HG02610 (cell line): ENCODE data around the gene ASB2.

Source experiments
- ATAC-seq: cut with Tn5 transposase; IDR thresholded peaks from one replicate; pipeline ENCODE4 v1.9.1; 2021; ENCODE audit warnings: mild to moderate bottlenecking, moderate library complexity; ENCODE audit not compliant: unreplicated experiment

Gene ASB2

DNA sequence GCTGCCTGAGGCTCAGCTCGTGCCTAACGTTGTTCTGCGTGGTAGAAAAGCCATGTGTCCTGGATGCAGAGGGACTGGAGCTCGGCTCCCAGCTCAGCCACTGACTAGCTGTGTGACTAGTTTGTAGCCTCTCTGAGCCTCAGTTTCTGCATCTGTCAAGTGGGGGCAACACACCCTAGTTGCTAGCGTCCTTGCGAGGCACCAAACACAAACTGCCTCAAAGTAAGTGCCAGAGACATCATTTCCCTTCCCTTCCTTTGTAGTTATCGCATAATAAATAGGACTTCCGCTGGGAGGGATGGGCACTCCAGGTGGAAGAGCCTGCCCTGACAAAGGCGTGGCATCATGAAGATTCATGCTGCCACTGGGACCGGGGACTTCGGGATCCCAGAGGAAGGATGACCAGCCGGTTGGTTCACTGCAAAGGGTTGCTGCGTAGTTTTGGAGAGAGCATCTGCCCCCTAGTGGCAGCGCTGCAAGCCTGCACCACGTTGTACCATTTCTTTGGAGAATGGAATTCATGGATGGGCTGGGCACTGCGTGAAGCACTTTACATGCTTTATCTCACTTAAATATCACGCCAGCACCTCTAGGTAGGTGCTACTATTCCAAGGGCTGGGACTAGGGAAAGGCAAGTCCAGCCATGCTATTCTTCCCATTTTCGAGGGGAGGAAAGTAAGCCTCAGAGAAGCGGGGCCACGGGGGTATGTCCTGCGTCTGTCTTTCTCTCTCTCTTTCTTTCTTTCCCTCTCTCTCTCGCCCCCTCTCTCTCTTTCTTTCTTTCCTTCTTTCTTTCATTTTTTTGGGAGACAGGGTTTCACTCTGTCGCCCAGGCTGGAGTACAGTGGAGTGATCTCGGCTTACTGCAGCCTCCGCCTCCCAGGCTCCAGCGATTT lies 25.4 kb upstream of the ASB2 start:
- ATAC-seq, result peak; percentile 39

DNA sequence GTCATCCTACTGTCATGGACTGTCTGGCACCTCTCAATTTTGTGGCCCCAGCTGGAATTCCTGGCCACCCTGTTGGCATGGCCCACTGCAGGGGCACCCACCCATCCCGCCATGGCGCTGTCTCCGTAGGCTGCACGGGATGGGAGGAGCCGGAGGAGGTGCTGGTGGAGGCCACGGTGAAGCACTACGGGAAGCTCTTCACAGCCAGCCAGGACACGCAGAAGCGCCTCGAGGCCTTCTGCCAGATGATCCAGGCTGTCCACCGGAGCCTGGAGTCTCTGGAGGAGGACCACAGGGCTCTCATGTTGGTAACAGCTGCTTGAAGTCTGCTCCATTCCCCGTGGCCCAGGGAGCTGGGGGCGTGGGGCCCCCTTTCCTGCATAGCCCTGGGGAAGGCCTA lies 24.6 kb upstream of the ASB2 start:
- ATAC-seq, result no peak

DNA sequence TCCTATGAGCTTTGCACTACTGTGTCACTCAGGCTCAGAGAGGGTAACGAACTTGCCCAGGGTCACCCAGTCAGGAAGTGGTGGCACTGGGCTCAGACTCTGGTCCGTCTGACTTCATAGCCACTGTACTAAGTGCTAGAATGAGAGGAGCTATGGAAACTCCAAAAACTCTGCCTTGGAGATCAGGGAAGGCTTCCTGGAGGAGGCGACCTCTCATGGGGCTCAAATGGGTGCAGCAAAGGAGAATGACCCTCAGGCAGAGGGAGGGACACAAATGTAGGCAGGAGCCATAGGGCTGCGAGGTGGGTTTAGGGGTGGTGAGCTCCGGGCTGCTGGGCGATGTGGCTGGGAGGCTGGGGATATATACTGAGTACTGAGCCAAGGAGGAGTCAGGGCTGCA lies 23.9 kb upstream of the ASB2 start:
- no peak for ATAC-seq

DNA sequence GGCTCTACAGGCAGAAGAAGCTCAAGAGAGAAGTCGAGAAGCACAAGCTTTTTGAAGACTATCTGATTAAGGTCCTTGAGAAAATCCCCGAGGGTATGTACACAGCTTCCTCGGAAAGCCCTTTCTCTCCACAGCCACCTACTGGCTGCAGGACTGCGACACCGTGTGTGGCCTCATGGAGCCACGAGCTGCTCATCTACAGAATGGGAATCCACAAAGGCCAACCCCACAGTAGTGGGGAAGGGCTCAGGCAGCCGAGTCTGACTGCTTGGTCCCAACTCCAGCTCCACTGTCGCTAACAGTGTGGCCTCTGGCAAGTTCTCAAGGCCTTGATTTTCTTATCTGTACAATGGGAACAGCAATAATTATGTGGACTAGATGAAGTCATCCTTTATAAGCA lies 23.2 kb upstream of the ASB2 start:
- no peak for ATAC-seq

DNA sequence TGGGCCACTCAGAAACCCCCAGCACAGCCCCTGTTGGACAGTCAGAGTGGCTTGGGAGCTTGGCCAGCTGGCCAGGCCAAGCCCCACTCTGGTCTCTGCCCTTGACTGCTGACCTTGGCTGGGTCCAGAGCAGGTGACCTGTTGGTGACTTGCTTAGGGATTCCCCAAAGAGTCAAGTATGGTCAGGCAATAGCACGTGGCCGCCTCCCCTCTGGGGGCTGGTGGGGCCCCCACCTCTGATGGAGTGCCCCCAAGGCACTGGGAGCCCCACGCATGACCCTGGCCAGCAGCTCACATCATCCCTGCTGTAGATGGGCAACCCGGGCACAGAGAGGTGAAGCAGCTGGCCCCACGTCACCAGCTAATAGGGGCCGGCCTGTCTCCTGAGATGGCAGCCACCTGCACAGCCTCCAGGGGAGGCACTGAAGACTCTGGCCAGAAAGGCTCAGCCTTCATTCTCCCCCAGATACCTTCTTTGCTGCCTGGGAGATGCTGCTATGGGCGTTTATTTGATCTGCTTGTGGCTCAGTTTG lies 22.6 kb upstream of the ASB2 start:
- ATAC-seq, result no peak

GRCh38 chr14:93997916-93998870 lies 21.8 kb upstream of the ASB2 start:
- ATAC-seq, result no peak

GRCh38 chr14:93997082-93997481 lies 20.7 kb upstream of the ASB2 start, which contains the start of gene CCDC197:
TSS of gene CCDC197 (plus strand) at chr14:93997301. CDS start at chr14:93998132, 831 bp downstream.
- no peak for ATAC-seq

DNA sequence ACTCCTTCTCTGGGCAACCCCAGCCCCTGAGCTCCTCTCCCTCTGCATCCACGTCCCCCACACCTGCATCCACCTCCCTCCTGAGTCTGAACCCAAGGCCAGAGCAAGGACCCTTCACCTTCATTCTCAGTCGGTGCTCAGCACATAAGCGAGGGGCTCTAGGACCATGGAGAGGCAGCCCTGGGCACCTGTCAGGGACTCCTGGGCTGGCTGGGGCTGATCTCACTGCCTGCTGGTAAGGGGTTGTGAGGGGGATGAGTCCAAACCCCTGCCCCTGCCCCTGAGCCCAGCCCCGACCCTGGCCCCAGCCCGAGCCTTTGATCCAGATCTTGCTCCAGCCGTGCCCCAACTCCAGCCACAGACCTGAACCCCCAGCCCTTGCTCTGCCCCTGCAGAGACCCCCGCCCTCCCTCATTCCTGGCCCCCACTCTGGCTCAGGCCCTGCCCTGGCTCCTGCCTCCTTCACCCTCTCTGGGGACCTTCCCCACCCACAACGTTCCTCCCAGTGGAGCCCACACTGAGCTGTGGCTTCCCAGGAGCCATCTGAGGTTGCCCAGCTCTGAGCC lies 19.8 kb upstream of the ASB2 start:
- no peak for ATAC-seq

- no peak for ATAC-seq
Measured at GRCh38 chr14:93994919-93995682, 18.7 kb upstream of the ASB2 start.

GRCh38 chr14:93993382-93993781 lies 17.0 kb upstream of the ASB2 start:
- ATAC-seq, result no peak

DNA sequence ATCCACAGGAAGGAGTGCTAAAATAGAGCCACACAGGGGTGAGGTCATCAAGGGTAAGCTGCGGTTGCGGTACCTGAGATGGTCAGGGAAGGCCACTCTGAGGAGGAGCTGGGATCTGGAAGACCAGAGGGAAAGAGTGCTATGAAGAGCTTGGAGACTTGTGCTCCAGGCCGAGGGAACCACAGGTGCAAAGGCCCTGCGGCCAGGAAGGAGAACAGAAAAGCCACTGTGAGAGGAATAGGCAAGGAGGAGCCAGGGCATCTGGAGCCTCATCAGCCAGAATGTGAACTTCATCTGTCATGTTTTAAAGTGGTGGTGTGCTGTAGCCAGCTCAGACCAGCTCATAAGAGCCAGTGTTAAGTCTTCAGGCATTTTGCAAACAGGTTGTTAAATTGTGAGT lies 15.3 kb upstream of the ASB2 start:
- ATAC-seq, result no peak

DNA sequence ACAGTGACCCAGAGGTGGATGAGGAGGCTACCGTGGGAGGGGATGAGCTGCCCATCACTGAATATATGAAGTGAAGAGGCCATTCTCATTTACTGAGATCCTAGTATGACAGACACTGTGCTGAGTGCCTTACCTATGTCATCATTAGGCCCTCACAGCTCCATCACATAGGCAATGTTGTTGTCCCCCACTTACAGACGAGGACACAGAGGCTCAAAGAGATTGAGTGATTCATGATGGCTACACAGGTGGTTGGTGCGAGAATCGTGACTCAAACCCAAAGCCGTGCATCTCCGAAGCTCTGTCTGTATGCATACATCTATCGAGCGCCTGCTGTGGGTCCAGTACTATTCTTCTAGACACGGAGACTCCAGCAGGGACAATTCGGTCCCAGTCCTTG lies 14.8 kb upstream of the ASB2 start:
- ATAC-seq, result no peak

DNA sequence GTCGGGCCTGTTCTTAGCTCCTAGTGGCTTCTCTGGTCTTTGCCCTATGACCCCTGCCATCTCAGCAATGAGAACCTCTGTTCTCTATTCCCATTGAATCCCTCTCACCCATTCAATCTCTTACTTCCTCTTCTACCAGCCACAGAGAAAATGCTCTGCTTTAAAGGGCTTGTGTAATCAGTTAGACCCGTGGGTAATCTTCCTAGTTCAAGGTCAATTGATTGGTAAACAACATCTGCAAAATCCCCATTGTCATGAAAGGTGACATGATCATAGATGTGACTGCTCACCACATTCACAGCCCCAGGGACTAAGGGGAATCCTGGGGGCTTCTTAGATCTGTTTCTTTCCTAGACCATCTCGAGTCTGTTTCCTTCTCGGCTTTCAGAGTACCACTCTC lies 13.6 kb upstream of the ASB2 start:
- ATAC-seq, result peak; percentile 64

- ATAC-seq, result no peak
Measured at GRCh38 chr14:93987815-93988476, 11.6 kb upstream of the ASB2 start.

GRCh38 chr14:93987376-93987775 lies 11.0 kb upstream of the ASB2 start:
- no peak for ATAC-seq

DNA sequence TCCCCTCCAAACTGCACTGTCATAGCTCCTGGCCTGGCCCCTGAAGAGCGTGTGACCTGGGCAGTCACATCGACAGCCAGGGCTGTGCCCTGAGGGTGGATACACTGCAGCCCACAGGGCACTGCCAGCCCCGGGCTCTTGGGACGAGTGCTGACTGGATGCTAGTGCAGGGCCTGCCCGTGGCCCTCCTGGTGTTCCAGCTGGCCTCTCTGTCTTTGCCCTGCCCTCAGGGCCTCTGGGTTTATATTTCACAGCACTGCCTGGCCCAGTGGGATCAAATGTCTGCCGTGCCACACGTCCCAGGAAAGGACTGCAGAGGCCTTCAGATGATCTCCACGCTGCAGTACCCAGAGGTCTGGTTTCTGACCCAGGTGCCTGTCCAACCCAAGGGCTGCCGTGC lies 10.6 kb upstream of the ASB2 start:
- no peak for ATAC-seq

- ATAC-seq, result no peak
Measured at GRCh38 chr14:93984987-93985410, 8.6 kb upstream of the ASB2 start.

GRCh38 chr14:93984070-93984469 lies 7.7 kb upstream of the ASB2 start:
- no peak for ATAC-seq

- ATAC-seq, result no peak
Measured at GRCh38 chr14:93982230-93983007, 6.0 kb upstream of the ASB2 start.
